TTC549 (cell line): ENCODE data around the gene GNA14.
"Not testable (repeated sequence)": the region's sequence is repeated elsewhere in the genome, so short reads cannot be mapped to it uniquely, and the experiment has no call there.

ENCODE experiments used
- FAIRE-seq: peaks from 2 replicates; lab custom pipeline; 2012; peaks lifted over from hg19 to GRCh38; lab: Jason Lieb, UNC

GNA14 gene

DNA sequence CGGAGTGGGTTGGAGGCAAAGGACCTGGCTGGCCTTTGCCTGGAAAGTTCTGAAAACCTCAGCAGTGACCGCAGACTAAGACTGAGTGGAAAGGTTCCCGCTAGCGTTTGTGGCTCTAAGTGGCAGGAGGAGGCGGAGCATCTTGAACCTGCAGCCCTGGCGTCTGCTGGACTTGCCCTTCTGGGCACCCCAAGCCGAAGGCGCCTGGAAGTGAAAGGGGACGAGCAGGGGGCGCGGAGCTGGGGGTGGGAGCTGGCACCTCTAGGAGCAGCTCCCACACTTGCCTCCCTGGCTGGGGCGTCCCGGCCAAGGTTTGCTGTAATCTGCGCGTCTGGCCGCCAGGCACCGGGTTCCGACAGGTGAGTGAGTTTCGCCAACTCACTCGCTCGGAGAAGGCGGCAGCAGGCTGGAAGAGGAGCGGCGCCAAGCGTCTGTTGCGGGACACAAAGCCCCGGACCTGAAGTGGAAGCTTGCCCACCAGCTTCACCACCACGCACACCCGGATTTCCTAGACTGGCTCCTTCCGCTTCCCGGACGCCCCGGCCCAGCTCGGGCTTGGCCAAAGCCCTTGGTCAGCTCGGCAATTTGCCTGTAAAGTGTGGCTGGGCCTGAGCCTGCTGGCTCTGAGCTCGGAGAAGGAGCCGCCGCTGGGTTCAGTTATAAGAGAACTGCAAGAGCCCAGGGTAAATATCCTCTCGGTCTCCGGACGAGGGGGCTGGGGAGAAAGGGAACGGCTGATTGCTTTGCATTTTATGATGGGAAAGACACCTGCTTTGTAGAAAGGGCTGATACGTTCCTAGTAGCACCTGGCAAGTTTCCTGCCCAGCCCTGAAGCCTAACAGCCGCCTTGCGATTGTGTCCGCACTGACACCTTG lies at the start of gene GNA14:
GNA14 (minus strand) TSS at position 89 of the 875 bp plus-strand sequence. CDS start 529 bp downstream, outside the sequence.
- FAIRE-seq, result no peak

DNA sequence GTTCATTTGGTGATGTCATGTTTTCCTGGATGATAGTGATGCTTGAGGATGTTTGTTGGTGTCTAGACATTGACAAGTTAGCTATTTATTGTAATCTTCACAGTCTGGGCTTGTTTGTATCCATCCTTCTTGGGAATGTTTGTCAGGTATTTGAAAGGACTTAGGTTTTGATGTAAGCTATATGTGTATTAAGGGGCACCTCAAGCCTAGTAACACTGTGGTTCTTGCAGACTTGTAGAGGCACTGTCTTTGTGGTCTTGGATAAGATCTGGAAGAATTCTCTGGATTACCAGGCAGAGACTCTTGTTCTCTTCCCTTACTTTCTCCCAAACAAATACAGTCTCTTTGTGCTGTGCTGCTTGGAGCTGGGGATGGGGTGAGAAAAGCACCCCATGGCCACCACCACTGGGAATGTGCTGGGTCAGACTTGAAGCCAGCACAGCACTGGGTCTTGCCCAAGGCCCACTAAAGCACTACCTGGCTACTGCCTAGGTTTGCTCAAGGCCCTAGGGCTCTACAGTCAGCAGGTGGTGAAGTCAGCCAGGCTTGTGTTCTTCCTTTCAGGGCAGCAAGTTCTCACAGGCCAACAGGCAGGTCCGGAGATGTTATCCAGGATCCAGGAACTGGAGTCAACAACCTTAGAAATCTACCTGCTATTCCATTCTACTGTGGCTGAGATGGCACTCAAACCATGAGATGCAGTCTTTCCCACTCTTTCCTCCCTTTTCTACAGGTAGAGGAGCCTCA lies 49.3 kb upstream of the GNA14 start:
- no peak for FAIRE-seq

DNA sequence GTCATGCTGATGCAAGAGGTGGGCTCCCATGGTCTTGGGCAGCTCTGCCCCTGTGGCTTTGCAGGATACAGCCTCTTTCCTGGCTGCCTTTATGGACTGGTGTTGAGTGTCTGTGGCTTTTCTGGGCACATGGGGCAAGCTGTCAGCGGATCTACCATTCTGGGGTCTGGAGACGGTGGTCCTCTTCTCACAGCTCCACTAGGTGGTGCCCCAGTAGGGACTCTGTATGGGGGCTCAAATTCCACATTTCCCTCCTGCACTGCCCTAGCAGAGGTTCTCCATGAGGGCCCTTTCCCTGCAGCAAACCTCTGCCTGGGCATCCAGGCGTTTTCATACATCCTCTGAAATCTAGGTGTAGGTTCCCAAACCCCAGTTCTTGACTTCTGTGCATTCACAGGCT lies 42.6 kb upstream of the GNA14 start:
- FAIRE-seq, result not testable (repeated sequence)

DNA sequence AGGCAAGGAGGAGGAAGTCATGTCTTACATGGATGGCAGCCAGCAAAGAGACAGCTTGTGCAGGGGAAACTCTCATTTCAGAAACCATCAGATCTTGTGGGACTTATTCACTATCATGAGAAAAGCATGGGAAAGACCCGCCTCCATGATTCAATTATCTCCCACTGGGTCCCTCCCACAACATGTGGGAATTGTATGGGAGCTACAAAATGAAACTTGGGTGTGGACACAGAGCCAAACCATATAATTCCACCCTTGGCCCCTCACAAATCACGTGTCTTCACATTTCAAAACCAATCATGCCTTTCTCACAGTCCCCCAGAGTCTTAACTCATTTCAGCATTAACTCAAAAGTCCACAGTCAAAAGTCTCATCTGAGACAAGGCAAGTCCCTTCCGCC lies 42.0 kb upstream of the GNA14 start:
- not testable (repeated sequence) for FAIRE-seq

DNA sequence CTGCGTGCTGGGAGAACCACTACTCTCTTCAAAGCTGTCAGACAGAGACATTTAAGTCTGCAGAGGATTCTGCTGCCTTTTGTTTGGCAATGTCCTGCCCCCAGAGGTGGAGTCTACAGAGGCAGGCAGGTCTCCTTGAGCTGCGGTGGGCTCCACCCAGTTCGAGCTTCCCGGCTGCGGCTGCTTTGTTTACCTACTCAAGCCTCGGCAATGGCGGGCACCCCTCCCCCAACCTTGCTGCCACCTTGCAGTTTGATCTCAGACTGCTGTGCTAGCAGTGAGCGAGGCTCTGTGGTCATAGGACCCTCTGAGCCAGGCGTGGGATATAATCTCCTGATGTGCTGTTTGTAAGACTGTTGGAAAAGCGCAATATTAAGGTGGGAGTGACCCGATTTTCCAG lies 39.6 kb upstream of the GNA14 start:
- not testable (repeated sequence) for FAIRE-seq

DNA sequence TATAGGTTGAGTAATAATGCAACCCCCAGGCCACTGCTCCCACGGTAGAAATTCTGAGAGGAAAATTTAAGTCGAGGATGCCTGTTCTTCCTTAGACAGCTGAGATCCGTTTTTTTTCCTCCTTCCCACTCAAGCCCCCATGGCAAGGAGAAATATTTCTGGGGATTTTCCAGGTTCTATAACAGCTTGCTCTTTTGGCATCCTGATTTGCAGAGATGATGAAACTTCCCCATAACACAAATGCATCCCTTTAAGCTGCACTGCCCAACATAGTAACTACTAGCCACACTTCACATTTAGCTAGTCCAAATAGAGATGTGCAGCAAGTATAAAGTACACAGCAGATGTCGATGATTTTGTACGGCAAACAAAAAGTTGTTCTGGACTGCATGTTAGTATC lies 32.5 kb upstream of the GNA14 start:
- FAIRE-seq, result no peak

DNA sequence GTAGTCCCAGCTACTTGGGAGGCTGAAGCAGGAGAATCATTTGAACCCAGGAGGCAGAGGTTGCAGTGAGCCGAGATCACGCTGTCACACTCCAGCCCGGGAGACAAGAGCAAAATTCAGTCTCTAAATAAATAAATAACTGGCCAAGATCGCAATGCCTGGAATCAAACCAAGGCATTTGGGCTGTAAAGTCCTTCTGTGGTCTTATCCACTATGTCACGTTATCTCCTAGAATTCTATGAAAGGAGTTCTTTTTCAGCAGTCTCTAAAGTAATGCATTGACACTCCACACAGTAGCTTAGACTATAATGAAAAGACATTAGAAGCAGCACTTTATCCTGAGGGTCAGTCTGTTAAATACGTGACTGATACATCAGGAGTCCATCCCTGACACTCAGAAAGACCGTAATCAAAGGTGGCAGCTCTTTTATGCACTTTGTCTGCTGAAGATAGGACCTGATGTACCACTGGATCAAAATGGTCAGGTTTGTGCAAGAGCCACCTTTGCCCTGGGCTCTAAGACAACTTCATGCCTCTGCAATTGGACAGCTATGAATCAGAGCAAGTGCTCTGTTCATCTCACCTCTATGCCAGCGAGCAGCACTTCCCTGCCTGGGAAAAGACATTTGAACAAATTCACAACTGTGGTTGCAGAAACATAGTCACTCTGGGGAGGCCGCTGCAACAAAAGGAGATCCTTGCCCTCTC lies 31.7 kb upstream of the GNA14 start:
- FAIRE-seq, result no peak

DNA sequence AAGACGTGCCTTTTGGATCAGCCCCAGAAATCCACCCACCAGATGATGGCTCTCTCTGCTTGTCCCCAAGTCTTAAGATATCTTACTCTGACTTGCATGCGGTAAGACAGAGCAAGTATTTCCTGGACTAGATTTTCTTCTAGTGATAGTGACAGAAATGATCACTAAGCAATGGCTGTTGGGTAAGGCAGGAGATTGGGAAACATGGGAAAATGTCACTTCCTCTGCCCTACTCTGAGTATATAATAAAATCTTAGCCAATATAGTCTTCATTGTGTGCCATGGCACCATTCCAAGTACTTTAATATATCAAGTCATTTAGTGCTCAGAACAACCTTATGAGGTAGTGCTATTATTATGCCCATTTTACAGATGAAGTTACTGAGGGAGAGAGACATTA lies 31.0 kb upstream of the GNA14 start:
- no peak for FAIRE-seq

DNA sequence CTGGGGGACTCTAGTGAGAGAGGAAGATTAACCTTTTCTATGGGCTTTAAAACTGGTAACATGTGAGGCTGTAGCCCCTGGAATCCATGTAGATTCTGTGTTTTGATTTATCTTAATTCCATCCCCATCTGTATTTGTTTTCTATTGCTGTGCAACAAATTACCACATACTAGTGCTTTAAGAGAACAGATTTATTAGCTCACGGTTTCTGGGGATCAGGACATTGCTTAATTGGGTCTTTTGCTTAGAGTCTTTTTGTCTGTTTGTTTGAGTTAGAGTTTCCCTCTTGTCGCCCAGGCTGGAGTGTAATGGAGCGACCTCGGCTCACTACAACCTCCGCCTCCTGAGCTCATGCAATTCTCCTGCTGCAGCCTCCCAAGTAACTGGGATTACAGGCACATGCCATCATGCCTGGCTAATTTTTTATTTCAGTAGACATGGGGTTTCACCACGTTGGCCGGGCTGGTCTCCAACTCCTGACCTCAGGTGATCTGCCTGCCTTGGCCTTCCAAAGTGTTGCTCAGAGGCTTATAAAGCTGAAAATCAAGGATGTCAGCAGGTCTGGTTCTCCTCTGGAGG lies 29.9 kb upstream of the GNA14 start:
- FAIRE-seq, result no peak

DNA sequence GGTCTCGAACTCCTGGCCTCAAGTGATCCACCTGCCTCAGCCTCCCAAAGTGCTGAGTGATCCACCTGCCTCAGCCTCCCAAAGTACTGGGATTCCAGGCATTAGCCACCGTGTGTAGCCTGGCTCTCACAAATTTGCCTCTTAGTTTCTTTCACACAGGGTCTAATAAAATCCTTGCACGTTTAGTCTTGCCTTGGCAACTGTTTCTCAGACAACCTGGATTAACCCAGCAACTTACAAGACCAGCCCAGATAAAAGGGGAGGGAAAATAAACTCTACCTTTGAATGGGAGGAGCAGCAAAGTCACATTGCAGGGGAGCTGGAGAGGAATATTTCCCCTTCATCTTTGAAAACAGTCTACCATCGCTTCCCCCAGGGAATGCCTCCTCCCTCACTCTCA lies 29.3 kb upstream of the GNA14 start:
- FAIRE-seq, result no peak

DNA sequence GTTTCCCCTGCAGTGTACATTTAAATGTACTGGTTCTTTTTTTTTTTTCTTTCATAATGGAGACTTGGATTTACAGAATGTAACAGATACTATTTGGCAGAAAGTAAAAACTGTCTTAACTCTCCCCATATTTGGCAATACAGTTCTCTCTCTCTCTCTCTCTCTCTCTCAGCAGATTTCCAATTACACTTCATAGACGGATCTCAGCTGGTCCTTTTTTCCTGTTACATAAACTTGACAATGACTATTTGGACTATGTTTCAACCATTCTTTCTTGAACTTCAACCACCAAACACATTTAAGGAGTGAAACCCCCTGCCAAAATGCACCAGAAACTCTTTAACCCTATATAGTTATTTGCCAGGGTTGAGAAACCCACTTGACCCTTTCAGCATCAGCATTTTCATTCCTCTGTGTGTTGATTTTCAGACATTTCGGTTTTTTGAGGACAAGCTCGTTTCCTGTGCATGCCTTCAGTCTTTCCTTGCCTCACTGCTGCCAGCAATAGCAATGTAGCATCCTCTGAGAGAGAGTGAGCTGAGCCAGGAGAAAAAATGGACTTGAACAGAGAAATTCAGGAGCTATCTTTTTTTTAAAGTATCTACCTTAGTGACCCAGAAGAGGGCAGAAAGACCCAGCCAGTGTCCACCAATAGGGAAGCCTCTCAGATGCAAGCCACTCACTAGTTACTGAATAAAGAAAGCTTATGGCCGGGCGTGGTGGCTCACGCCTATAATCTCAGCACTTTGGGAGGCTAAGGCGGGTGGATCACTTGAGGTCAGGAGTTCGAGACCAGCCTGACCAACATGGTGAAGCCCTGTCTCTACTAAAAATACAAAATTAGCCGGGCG lies 26.0 kb upstream of the GNA14 start:
- no peak for FAIRE-seq

DNA sequence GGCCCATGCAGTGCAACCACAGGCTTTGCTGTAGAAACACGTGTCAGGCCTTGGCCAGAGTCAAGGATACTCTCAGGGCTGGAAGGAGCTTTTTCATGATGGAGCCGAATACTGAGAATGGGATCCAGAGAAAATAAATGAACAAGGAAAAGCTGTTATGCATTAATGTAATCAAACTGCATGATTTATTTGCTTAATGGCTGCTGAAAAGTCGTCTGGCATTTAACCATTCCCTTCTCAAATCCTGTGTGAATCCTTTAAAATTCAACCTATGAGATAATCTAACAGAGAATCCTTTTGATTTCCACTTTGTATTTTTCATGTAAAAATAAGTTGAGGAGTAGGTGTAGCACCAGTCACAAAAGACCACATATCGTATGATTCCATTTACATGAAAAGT lies 24.1 kb upstream of the GNA14 start:
- no peak for FAIRE-seq

DNA sequence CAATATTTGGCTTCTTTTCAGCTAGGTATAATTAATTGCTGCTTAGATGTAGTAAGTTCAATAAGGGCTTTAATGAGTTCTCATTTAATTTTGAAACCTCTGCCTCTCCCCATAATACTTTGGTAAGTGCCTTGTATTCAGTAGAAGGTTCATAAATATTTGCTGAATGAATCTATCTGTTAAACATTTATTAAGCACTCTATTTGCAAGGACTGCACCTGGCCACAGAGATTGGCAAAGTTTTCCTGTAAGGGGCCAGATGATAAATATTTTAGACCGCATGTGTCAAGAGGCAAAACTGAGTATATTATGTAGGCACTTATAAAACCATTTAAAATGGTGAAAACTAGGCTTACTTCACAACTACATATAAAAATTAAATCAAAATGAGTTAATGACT lies 19.0 kb upstream of the GNA14 start:
- no peak for FAIRE-seq

DNA sequence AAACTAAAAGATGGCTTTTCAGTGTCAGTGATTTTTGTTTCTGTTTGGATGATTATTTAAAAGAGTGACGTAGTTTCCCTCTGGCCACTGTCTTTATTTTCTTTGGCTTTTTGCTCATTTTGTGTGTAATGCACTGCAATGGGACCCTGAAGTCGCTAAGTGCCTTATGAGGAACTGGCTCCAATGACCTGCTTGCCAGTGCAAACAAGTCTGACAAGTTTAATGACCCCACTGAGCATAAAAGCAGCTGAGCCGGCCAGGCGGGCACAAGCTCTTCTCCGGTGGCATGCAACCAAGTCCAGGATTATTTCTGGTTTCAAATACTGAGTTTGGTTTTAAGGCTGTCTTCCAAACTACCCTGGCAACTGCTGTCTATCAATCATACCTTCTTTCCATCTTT lies 15.6 kb upstream of the GNA14 start:
- no peak for FAIRE-seq

DNA sequence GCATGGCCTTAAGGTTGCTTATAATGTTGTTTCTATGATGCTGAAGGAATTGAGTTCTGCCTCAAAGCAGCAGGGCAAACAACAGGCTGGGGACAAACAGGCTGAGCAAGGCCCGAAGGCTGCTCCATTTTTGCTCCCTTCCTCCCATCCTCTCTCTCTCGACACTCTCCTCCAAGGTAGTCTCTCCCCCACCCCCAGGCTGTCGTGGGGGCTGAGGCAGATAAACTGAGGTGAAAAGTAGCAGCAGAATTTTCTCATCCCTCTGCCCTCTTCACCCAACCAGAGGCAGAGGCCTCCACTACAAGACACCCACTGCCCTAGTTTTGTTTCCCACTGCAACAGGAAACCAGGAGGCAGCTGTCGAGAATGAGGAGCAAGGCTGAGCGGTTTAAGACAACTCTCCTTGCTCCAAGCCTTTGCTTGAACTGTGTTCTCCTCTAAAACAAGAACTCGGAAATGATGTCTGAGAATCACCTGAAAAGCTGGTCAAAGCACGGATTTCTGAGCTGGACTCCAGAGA lies 13.5 kb upstream of the GNA14 start:
- no peak for FAIRE-seq

DNA sequence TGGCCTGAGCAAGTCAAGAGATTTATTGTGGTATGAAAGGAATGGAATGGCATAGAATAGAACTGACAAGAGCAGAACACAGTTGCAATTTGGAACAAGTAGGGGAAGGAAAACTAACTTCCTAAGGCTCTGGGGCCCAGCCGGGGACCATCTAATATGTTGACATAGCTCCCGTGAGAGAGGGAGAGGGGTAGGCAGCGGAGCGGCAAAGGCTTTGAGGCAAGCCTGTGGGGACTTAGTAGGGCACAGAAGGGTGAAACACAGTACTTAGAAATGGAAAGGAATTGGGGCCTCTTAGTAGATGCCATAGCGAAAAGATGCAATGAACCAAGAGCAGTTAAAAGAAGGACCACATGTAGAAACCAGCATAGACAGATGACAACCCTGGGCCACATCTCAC lies 11.8 kb upstream of the GNA14 start:
- FAIRE-seq, result no peak

DNA sequence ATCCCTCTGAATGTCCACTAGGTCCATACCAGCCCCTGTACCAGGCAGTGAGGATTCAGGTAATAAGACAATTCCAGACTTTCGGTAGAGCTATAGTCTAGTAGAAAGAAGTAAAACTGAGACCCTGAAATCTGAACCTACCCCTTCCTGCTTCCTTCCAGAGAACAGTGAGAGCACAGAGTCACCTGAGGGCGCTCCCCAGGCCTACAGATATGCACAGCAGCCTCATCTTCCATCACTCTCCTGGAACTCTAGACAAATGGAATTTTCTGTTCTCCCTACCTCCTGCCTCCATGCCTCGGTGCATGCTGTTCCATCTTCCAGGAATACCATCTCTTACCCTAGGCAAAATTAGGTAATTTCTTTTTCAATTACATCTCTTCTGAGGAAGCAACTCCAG lies 3.1 kb upstream of the GNA14 start:
- FAIRE-seq, result no peak

DNA sequence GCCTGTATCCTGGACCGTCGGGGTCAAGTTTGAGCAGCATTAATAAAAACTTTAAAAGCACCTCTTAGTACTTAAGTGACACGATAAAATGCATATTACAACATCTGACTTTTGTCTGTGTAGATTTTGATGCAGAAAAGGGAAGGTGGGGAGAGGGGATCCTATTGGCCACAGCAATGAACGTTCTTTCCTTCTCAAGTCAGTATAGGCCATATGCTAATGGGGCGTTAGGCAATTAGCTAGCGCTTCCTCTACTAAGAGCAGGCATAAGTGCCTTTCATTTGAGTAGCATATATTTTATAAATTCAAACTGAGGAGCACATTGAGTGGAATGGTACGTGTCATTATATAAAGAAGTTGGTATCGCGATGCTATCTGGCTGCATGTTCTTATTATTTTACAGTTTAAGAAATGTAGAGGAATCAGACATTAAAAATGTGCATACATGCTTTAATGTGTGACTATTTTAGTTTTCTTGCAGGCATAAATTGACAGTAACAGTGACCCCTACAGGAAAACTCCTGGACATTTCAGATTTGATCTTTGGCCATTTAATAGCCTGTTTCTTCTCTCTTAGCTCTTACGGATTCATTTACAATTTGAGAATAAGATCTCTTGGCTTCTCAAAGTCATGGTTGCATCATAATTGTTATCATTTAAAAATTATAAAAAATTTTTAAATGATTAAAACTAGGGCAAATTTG lies 1.1 kb upstream of the GNA14 start:
- no peak for FAIRE-seq

DNA sequence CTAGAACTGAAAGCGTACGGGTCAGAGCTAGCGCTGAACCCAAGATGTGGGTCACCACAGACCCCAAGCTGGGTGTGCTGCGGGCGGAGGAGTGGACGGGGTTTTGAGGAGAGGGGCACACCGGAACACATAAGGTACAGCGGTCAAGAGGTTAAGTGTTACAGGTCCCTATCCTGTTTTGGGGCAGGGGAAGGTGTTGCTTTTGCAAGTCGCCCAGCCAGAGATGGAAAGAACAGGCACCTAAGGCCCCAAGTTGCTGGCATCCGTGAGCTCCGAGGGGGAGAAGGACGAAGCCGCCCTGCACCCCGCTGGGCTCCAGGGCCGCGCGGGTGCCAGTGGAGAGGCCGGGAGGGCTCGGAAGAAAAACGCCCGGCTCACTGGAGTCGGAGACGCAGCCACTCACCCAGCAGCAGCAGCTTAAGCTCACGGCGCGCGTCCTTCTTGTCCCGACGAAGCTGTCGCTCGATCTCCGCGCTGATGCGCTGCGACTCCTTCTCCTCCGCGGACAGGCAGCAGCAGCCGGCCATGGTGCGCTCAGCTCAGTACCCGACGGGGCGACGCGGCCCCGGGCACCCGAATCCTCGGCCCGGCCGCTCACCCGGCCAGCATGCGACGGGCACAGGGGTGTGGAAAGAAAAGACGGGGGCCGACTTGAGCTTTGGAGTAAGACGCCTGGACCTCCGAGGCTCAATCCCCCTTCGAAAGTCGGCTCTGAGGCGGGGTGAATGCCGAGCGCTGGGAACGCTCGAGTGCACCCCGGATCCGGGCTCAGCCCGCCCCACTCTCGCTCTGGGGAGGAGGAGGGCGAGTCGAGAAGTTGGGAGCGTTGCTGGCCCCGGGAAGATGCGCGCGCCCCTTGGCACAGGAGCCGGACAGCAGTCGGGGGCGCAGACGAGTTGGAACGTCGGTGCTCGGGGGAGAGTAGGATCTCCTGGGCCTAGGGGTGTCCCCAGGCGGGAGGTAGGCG lies 572 bp downstream of the GNA14 start:
- FAIRE-seq, result no peak

DNA sequence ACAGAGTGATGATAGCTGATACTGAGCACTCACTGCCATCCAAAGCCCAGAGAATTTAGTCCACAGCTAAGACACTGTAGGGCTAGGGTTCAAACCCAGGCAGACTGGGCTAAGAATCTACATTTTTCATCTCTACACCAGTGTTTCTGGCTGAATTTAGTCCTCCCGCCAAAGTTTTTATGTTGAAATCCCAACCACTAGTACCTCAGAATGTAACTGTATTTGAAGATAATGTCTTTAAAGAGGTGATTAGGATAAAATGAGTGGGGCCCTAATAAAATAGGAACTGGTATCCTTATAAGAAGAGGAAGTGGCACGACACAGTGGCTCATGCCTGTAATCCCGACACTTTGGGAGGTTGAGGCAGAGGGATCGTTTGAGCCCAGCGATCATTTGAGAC lies 4.3 kb downstream of the GNA14 start:
- FAIRE-seq, result no peak
